ENCODE measurements around the gene LDHAL6B.
"Not testable (repeated sequence)": the region's sequence is repeated elsewhere in the genome, so short reads cannot be mapped to it uniquely, and the experiment has no call there.

LDHAL6B gene

DNA sequence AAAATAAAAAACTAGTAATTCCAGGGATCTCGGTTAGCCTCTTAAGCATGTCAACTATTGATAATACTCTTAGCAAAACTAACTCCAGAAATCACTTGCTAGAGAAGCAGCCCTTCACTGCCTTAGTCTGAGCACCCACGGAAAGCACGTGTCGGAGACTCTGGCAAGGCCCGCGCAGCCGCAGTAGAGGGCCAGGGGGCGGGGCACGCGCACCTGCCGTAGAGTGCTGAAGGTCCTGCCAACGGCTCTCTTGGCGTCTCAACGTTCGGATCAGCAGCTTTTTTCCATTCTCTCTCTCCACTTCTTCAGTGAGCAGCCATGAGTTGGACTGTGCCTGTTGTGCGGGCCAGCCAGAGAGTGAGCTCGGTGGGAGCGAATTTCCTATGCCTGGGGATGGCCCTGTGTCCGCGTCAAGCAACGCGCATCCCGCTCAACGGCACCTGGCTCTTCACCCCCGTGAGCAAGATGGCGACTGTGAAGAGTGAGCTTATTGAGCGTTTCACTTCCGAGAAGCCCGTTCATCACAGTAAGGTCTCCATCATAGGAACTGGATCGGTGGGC lies at the start of gene LDHAL6B:
Gene LDHAL6B (plus strand): TSS at position 221 of the 561 bp plus-strand sequence. CDS start 98 bp downstream, at position 319.
- DNase-seq (ENCODE audit: low spot score): no peak

DNA sequence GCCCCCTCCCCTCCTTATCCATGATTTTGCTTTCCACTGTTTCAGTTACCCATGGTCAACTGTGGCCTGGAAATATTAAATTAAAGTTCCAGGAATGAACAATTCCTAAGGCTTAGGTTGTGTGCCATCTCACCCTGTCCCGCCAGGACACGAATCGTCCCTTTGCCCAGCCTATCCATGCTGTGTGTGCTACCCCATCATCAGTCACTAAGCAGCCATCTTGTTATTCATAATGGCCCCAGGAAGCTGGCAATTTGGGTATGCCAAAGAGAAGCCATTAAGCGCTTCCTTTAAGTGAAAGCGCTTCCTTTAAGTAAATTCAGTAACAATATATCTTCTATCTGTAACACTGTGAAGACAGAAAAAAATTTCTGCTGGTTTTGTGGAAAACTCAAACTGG lies 49.2 kb upstream of the LDHAL6B start:
- DNase-seq (ENCODE audit: low spot score): no peak

DNA sequence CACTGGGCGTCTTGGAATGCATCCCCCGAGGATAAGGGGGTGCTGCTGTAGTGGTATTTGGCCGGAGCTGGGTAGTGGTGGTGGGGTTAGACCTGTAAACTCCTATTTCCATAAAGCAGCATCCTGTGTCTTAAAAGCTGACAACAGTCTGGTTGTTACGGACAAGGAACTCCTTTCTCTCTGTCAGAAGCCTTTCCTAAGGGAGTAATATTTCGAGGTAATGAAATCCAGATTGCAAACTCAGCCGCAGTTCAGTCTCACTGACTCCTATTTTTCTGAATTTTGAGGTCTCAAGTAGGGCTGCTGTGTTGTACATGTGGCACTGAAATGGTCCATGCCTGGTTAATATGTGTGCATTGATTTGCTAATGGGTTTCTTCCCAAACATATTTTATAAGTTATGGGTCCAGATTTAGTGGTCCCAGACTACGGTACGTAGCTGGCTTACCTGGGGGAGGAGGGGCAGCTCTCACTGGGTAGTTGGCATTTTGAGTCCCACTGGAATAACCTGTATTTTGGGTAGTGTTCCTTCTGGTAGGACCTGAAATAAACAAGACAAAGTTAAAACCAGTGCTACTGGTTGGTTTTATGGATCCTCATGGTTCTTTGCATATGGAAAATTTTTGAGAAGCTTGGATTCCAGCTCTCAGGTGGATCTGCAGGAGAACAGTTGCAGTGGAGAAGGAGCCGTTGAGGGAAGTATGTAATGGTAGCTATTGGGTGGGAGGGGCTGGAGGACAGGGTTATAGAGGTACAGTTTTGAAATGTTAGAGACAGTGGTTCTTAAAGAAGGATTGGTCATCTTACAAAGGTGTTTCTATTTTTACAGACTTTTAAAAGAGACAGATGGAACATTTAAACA lies 48.6 kb upstream of the LDHAL6B start:
- DNase-seq (ENCODE audit: low spot score): no peak

DNA sequence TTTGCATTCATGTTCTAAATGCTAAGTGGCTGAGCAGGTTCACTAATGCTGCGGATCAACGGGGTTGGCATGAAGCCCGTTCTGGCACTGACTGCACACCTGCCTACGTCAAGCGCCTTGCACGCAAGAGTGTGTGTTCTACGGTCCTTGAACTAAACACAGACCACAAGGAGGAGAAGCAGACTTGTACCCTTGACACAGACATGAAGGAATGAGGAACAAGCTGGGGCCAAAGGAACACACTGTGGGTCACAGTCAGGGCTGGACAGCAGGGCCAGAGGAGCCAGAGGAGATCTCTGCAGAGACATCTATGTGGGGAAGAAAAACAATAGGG lies 48.0 kb upstream of the LDHAL6B start:
- no peak for DNase-seq (ENCODE audit: low spot score)

DNA sequence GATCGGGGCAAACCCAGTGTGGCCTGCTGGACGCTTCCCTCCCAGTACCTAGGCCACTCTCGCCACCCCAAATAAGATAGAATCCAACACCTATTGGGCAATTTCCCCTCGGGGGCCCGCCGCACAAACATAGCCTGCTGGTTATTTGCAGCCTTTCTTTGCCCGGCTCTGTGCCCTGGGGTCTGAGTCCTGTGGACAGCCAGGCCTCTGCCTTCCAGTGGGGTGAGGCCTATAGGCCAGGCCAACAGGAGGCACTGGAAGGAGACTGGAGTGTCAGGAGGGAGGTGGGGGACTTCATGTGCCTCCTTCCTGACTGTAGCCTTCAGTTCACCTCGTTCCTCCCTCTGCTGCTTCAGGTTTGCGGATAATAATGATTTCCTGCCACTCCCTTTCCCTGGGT lies 47.4 kb upstream of the LDHAL6B start:
- DNase-seq (ENCODE audit: low spot score): no peak

DNA sequence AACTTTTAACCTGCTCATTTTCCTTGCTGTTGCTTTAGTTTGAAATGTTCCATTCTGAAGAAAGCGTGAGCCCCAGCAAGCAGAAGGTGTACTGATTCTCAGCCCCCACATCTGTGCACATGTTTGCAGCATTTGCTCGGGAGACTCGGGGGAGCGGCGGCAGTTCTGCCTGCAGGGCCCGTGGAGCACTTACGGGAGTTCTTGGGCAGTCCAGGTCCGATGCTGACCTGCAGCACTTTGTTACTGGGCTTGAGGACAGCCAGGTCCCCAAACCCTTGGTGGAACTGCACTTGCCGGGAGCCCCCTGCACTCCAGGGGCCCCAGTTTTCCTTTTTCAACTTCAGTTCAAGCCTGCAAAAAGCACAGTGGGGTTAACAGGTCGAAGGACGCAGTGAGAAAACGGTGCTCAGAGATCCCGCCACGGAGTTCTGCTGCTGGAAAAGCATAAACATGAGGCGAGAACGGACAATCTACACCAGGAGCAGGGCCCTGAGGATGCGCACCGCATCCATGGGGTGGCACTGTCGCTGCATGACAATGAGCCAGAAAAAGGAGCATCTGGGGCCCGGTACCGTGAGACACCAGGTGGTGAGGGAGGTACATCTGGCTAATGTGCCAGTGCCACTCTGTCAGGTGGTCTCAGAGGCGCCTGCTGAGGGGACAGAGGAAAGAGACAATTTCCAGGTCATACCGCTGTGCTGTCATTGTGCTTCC lies 45.6 kb upstream of the LDHAL6B start:
- no peak for DNase-seq (ENCODE audit: low spot score)

DNA sequence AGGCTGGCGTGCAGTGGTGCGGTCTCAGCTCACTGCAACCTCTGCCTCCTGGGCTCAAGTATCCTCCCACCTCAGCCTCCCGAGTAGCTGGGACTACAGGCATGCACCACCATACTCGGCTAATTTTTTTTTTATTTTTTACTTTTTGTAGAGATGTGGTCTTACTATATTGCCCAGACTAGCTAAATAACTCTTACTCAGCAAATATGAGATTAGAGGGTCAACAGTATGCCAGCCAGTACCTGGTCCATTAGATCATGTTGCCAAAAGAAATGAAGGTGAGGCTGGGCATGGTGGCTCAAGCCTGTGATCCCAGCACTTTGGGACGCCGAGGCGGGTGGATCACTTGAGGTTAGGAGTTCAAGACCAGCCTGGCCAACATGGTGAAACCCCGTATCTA lies 44.6 kb upstream of the LDHAL6B start:
- not testable (repeated sequence) for DNase-seq (ENCODE audit: low spot score)

DNA sequence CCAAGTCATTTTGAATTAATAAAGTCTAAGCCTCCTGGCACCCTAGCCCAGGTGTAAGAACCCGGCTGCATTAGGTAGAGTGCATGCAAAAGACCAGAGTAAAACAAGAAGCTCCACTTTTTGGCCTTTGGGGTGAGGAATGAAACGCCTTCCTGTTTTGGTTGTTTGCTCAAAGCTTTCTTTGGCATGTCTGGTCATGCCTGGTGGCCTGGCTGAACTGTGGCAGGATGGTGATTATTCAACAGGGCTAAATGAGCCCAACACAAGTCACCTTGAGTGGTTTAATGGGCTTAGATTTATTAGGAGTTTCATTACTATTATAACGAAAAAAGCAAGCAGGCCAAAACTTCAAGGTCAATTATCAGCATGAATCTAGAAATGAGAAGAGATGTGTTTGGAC lies 40.9 kb upstream of the LDHAL6B start:
- DNase-seq (ENCODE audit: low spot score): no peak

DNA sequence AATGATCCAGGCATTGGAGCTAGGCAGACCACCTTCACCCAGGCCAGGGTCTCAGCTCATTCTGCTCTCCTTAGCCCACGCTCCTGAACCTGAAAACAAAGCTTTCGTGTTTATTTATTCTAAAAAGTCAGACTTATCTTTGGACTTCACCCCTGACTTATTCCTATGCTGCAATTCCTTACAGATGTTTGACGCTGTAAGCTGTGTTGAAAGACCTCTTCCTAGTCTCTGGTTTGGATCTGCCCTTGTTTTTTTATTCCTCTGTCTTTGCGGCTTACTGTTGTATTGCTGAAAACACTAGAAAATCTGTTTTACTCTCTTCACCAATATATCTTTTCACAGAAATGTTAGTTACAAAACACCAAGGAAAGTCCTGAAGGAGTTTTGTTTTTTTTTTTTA lies 40.5 kb upstream of the LDHAL6B start:
- DNase-seq (ENCODE audit: low spot score): no peak

DNA sequence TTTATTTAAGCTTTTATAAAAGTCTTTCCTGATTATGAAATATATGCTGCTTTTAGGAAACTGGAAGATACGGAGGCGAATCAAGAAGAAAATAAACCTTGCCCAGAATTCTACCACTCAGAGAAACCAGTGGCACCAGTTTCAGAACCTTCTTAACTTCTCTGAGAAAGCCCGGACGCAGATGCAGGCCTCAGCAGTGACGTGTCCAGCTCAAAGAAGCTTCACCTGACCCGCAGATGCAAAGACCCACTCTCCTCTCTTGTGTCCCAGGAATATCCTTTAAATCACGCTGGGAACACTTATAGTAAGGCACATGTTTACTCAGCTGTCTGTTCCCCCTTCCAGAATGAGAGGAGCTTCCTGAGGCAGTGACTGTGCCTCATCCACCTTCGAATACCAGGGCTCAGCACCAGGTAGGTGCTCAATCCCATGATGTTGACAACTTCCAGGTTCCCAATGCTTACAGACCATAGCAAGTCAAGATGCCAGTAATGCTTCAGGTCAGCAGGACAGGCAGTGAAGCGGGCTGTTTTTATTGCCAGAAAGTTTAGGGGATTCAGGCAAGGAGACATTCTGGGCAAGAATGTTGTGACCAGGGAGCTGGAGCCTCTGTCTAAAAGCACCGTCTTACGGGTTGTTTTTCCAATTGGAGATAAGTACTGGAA lies 39.9 kb upstream of the LDHAL6B start:
- DNase-seq (ENCODE audit: low spot score): no peak

DNA sequence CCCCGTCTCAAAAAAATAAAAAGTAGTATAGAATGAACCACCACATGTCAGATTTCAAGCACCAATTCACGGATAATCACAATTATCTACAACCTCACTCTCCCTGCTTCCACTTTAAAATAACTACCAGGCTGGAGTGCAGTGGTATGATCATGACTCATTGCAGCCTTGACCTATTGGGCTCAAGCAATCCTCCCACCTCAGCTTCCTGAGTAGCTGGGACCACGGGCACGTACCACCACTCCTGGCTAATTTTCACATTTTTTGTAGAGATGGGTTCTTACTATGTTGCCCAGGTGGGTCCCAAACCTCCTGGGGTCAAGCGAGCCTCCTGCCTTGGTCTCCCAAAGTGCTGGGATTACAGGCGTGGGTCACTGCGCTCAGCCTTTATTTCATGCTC lies 38.1 kb upstream of the LDHAL6B start:
- no peak for DNase-seq (ENCODE audit: low spot score)

DNA sequence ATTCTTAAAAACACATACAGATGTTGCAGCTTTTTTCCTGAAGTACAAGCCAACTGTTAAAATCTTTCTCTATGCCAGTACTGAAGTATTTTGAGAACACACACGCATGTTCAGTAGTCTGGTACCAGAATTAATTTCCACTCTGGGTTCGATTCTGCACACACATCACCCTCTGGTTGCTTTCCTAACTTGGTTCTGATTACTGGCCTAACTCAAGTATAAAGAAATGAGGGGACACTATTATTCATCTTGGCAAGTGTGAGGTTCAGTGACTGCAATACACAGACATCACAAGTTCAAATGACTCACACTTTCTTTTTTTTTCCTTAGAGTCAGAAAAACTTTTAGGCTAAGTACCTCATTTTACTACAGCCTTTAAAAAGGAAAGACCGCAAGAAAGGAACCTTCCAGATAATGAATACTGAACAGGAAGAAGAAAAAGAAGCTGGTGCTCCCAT lies 37.4 kb upstream of the LDHAL6B start:
- no peak for DNase-seq (ENCODE audit: low spot score)

DNA sequence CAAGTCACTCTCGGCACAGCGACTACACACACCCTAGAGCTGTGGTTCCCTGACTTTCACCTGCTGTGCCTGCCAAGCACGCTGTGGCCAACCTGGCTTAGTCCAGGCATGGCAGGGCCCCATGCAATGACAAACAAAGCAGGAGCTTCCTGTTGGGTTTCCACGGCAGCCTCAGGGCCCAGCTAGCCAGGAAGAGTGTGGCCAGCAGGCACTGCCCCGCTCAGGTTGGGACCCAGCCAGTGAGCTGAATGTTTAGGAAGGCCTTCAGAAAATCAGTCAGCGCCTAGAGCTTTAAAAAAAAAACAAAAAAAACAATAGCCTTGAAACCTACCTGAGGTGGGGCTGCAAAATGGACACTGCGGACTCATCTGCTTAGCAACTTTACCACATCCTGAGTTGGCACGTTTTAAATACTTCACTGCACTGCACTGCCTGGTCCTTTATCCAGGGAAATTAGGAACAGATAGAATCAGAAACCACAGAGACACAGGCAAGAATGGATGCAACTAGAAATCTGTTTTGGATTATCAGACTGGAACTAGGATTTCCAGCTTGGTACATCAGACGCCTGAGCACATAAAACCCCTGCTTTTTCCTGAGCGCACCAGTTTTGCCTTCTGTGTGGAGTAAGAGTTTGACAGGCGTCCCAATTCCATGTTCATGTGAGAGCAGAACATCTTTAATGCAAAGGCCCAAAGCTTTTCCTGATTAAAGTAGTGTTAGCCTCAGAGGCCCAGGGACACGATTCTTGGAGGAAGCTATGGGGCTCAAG lies 36.2 kb upstream of the LDHAL6B start:
- DNase-seq (ENCODE audit: low spot score): no peak

DNA sequence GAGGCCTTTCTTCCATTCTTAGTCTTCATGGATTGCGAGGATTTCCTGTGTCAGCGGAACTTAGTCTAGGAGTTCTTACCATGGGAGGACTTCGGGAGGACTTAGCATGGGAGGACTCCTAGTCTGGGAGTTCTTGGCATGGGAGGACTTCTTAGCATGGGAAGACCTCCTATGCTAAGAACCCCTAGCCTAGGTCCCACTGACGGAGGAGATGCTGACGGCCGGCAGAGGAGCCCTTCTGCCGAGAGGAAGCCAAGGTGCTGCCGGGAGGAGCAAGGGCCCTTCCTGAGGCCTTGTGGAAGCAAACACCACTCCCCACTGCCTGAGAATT lies 35.6 kb upstream of the LDHAL6B start:
- DNase-seq (ENCODE audit: low spot score): no peak

DNA sequence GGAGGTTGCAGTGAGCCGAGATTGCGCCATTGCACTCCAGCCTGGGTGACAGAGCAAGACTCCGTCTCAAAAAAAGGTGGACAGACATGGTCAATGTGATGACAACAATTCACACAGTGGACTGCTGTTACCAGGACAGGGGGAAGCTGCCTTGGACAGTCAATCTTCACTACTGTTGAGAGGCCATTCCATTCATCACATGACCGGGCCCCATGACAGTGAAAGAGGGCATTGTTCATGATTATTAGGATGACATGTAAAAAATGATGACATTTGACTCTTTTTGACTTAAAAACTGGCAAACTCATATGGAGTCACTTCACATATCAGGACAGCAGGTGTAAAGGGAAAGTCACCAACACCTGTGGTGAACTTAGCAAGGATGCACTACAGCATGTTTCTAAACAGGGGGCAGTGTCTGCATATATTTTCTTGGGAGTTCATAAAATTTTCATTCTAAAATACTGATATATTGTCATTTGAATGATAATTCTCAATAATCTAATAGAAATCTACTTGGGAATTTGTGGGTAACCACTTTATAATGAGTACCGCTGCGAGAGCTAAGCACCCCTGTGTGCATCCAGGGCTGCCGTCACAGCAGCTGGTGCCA lies 34.2 kb upstream of the LDHAL6B start:
- DNase-seq (ENCODE audit: low spot score): no peak

DNA sequence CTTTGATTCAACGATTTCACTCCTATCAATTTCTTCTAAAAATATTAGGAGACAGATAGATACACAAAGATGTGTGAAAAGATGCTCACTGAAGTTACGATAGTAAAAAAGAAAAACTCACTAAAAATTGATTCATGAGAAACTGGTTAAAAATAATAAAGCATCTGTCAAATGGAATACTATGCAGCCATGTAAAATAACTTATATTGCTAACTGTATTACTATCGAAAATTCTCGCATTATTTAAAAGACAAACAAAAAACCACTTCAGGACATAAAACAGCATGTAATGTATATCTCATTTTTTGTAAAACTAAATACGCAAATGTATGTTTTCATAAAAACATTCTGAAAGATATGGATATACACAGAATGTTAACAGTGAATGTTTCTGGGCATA lies 33.4 kb upstream of the LDHAL6B start:
- DNase-seq (ENCODE audit: low spot score): no peak

DNA sequence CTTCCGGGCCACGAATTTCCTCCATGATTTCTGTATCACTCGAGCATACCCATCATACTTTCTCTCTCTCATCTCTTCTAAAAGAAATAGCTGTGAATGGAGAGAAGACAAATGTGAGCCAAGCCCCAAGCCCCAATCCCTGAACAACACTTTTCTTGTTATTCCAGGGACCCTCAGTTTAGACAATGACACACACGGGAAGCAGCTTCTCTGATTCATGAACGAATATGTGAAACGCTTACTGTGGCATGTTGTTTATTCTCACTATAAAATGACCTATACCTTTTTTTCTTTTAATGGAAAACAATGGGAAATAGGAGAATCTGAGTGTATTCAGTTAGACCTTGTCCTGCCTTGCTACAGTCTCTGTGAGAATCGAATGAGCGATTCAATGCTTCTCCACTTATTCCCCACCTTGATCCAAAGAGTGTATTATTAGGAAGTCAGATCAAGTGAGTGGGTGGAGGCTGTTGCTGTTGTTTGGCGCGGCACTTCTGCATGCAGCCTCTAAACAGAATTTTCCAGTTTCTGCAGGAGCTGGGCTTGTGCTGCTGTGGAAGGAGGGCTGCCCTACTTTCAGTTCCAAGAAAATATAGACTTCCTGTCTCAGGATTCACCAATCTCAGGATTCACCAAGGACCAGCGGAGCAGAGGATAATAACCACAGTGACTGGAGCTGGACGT lies 32.4 kb upstream of the LDHAL6B start:
- no peak for DNase-seq (ENCODE audit: low spot score)

DNA sequence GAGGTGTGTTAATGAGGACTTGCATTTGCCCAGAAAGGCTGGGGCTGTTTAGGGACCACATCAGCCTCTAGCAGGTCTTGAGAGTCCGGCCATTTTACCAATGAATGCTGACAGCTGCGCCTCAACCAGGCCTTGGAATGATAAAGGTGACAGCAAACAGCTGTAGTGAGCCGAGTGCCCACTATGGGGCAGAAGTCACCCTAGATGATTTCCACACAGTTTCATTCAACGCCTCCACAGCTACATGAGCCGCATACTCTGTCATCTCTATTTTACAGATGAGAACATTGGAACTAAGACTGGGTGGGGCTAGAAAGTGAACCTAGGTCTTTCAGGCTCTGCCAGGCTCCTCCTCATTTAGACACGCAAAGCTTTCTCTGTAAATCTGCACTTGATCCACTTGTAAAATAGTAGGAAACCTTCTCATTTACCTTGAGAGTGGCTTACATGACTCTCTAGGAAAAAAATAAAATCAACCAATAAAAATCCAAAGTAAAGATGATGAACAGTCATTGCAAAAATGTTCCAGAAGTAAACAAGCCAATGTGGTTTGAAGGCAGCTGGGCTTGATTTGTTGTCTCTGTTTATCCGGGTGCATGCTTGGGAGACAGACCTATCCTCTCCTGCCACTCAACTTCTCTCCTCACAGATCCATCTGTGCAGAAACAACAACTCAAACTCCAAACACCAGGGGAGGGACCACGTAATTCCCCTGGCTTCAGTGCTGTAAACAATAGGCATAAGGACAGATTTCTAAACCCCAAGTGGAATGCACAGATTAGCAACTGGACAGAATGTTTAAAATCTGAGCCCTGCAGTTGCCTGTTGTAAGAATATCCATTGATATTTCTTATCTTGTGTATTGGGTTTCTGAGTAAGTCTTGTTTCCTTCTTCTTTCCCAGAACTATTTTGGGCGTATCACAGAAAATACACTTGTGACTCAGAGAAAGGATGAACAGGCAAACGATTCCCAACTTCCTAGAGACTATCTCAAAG lies 31.5 kb upstream of the LDHAL6B start:
- peak; percentile 7 for DNase-seq (ENCODE audit: low spot score)

DNA sequence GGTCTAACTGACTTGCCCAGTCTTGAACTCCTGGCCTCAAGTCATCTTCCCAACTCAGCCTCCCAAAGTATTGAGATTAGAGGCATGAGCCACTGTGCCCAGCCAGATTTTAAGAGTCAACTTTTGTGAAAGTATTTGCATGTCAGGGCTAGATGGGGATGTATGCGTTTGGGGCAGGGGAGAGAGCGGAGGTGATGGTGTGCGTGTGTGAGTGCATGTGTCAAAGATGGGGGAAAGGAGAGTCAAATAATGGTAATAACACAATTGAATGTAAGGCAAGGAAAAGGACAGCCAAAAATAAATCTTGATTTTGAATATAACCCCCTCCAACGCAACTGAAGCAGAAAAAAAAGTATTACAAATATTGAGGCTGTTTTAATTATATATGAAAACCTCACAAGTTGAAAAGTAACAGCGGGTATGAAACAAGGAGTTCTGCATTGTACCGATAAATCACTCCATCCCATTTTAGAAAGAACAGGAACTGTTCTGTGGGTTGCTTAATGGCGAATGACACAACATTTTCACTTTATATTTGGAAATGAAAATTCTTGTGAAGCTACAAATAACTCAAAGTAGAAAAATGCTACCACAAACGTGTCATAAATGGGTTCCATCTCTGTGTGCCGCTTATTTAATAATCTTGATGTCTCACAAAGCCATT lies 29.9 kb upstream of the LDHAL6B start:
- no peak for DNase-seq (ENCODE audit: low spot score)
